ENCODE data around the gene NEURL2. TPM values are rescaled to one million over a fixed set of nuclear protein-coding genes. Genes with fewer than 3 reads are reported as not detected.
"Not testable (repeated sequence)": the region's sequence is repeated elsewhere in the genome, so short reads cannot be mapped to it uniquely, and the experiment has no call there.

NEURL2 gene
- total RNA-seq, 1 experiment from 2014 or later: 3.3 TPM

GRCh38 chr20:45934586-45935415 lies 43.8 kb upstream of the NEURL2 start, which contains the start of gene PCIF1:
TSS of gene PCIF1 (plus strand) at chr20:45934683. CDS start at chr20:45939000, 4,317 bp downstream.
- Histone ChIP-seq H3K4me1 (ENCODE audit: insufficient read depth, low read length, poor library complexity, severe bottlenecking) (peaks cover 36% of the 10 kb centered on the region), H3K27me3 (replicated peaks; ENCODE audit: insufficient read depth, low read depth, low read length, poor library complexity) (no peaks in the 10 kb centered on the region), H3K36me3 (ENCODE audit: insufficient read depth, low read length, poor library complexity, severe bottlenecking) (peaks cover 20% of the 10 kb centered on the region), H3K4me3 (ENCODE audit: low read depth, low read length, poor library complexity, severe bottlenecking) (peak within 1 kb of the TSS; percentile 97), H3K27ac (ENCODE audit: low read depth, low read length, poor library complexity, severe bottlenecking) (peak within 1 kb of the TSS; percentile 100), H3K9me3 (ENCODE audit: low read depth, low read length, poor library complexity, severe bottlenecking) (no peaks in the 10 kb centered on the region)
- BruUV-seq (replicated peaks): no TSS peak
- POLR2A ChIA-PET (ENCODE audit: low non-redundant PET): interaction anchor here (0.6 to 0.7 kb wide), 2 partner anchors 97 to 115 kb away, joined by 10 to 11 read pairs; no protein-coding TSS in a partner anchor
- no peak for TF ChIP-seq EZH2 (IDR thresholded peaks at IDR 0.05; ENCODE audit: borderline replicate concordance, low read depth, low read length, poor library complexity, severe bottlenecking)
- TF ChIP-seq, protein P1, sequence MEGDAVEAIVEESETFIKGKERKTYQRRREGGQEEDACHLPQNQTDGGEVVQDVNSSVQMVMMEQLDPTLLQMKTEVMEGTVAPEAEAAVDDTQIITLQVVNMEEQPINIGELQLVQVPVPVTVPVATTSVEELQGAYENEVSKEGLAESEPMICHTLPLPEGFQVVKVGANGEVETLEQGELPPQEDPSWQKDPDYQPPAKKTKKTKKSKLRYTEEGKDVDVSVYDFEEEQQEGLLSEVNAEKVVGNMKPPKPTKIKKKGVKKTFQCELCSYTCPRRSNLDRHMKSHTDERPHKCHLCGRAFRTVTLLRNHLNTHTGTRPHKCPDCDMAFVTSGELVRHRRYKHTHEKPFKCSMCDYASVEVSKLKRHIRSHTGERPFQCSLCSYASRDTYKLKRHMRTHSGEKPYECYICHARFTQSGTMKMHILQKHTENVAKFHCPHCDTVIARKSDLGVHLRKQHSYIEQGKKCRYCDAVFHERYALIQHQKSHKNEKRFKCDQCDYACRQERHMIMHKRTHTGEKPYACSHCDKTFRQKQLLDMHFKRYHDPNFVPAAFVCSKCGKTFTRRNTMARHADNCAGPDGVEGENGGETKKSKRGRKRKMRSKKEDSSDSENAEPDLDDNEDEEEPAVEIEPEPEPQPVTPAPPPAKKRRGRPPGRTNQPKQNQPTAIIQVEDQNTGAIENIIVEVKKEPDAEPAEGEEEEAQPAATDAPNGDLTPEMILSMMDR (conservative IDR thresholded peaks at IDR 0.05; ENCODE audit: low read depth, low read length): no peak
- intact Hi-C loops (cut with micrococcal nuclease; ENCODE audit: unreplicated experiment): no loop called here
- DNase-seq (ENCODE audit: low spot score): peak; percentile 98
- CTCF ChIA-PET: interaction anchor here (0.7 to 0.8 kb wide), 2 partner anchors 35 to 187 kb away, joined by 4 to 6 read pairs; no protein-coding TSS in a partner anchor

DNA sequence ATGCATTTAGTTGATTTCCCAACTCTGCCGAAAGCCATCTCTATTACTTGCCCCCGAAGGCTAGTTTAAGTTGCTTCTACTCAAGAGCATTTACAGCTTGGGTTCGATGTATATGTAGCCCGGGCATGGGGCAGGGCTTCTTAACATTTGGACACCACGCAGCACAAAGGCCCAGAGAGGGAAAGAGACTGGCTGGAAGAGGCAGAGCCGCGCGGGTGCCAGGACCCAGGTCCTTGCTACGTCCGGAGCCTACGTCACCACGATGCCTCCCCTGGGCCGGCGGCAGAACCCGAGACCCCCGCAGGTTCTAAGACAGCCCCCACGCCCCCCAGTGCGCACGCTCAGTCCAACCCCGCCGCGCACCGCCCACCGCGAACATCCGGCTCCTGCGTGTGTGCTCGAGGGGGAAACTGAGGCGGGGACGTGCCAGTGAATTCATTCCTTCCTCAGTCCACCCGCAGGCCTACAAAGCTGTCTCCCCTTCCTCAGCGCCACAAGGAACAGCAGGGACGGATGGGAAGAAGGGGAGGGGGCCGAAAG lies 43.1 kb upstream of the NEURL2 start:
- TSS peak; percentile 77 for BruUV-seq (replicated peaks)
- ChIA-PET POLR2A (ENCODE audit: low non-redundant PET) (interaction anchor here (0.5 kb wide), 1 partner anchor 430 kb away, joined by 3 read pairs; no protein-coding TSS in a partner anchor), CTCF (interaction anchor here (0.8 kb wide), 1 partner anchor 36 kb away, joined by 4 read pairs; no protein-coding TSS in a partner anchor)
- Histone ChIP-seq H3K27ac (ENCODE audit: low read depth, low read length, poor library complexity, severe bottlenecking) (peak overlapping the region; percentile 100), H3K27me3 (replicated peaks; ENCODE audit: insufficient read depth, low read depth, low read length, poor library complexity) (no peaks in the 10 kb centered on the region), H3K36me3 (ENCODE audit: insufficient read depth, low read length, poor library complexity, severe bottlenecking) (peaks cover 13% of the 10 kb centered on the region), H3K9me3 (ENCODE audit: low read depth, low read length, poor library complexity, severe bottlenecking) (no peaks in the 10 kb centered on the region), H3K4me3 (ENCODE audit: low read depth, low read length, poor library complexity, severe bottlenecking) (peak overlapping the region; percentile 97), H3K4me1 (ENCODE audit: insufficient read depth, low read length, poor library complexity, severe bottlenecking) (peaks cover 32% of the 10 kb centered on the region)
- peak; percentile 79 for DNase-seq (ENCODE audit: low spot score)
- TF ChIP-seq, protein P1 (conservative IDR thresholded peaks at IDR 0.05; ENCODE audit: low read depth, low read length): no peak
- intact Hi-C loops (cut with micrococcal nuclease; ENCODE audit: unreplicated experiment): no loop called here

- TF ChIP-seq EZH2 (IDR thresholded peaks at IDR 0.05; ENCODE audit: borderline replicate concordance, low read depth, low read length, poor library complexity, severe bottlenecking): no peak
- TF ChIP-seq, protein P1 (conservative IDR thresholded peaks at IDR 0.05; ENCODE audit: low read depth, low read length): peak; percentile 40
- intact Hi-C loops (cut with micrococcal nuclease; ENCODE audit: unreplicated experiment): loop anchor here (1.0 kb wide), 1 partner anchor 23 kb away; no protein-coding TSS in a partner anchor
- Histone ChIP-seq H3K36me3 (ENCODE audit: insufficient read depth, low read length, poor library complexity, severe bottlenecking) (peaks cover 12% of the 10 kb centered on the region), H3K27me3 (replicated peaks; ENCODE audit: insufficient read depth, low read depth, low read length, poor library complexity) (no peaks in the 10 kb centered on the region), H3K27ac (ENCODE audit: low read depth, low read length, poor library complexity, severe bottlenecking) (peak overlapping the region; percentile 100), H3K9me3 (ENCODE audit: low read depth, low read length, poor library complexity, severe bottlenecking) (no peaks in the 10 kb centered on the region), H3K4me3 (ENCODE audit: low read depth, low read length, poor library complexity, severe bottlenecking) (peak overlapping the region; percentile 97), H3K4me1 (ENCODE audit: insufficient read depth, low read length, poor library complexity, severe bottlenecking) (peaks cover 29% of the 10 kb centered on the region)
- ChIA-PET POLR2A (ENCODE audit: low non-redundant PET) (interaction anchor here (0.5 kb wide), 2 partner anchors 11 to 431 kb away, joined by 3 to 7 read pairs; no protein-coding TSS in a partner anchor), CTCF (no interaction called here)
- no TSS peak for BruUV-seq (replicated peaks)
- peak; percentile 94 for DNase-seq (ENCODE audit: low spot score)
These were observed 42.4 kb upstream of the NEURL2 start for GRCh38 chr20:45933266-45934045.

DNA sequence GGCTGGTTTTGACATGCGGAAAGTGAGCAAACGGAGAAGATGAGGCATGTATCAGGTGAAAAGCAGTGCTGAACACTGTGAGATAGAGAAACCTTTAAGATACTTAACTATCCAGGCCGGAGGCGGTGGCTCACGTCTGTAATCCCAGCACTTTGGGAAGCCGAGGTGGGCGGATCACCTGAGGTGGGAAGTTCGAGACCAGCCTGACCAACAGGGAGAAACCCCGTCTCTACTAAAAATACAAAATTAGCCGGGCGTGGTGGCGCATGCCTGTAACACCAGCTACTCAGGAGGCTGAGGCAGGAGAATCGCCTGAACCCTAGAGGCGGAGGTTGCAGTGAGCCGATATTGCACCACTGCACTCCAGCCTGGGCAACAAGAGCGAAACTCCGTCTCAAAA lies 40.7 kb upstream of the NEURL2 start:
- H3K4me3 ChIP-seq (ENCODE audit: low read depth, low read length, poor library complexity, severe bottlenecking); H3K36me3 ChIP-seq (ENCODE audit: insufficient read depth, low read length, poor library complexity, severe bottlenecking); H3K27ac ChIP-seq (ENCODE audit: low read depth, low read length, poor library complexity, severe bottlenecking); POLR2A ChIA-PET (ENCODE audit: low non-redundant PET); BruUV-seq (replicated peaks); H3K27me3 ChIP-seq (replicated peaks; ENCODE audit: insufficient read depth, low read depth, low read length, poor library complexity); DNase-seq (ENCODE audit: low spot score); intact Hi-C loops (cut with micrococcal nuclease; ENCODE audit: unreplicated experiment); CTCF ChIA-PET; H3K9me3 ChIP-seq (ENCODE audit: low read depth, low read length, poor library complexity, severe bottlenecking): not testable (repeated sequence)
- H3K4me1 ChIP-seq (ENCODE audit: insufficient read depth, low read length, poor library complexity, severe bottlenecking): peaks cover 14% of the 10 kb centered on the region

Data from A673 (cell line).